HEK293 (cell line): ENCODE measurements around the gene UNC80.

Experiments
- CTCF ChIA-PET: fragments of 350-600 bp; formaldehyde crosslinking; extraction: SDS; loops from one replicate; lab custom pipeline; 2021; ENCODE audit warnings: antibody characterized with exemption; lab: Yijun Ruan, JAX
- POLR2A ChIA-PET: fragments of 300-600 bp; formaldehyde crosslinking; extraction: SDS; loops from one replicate; lab custom pipeline; 2020; ENCODE audit warnings: antibody characterized with exemption, inconsistent platforms; lab: Yijun Ruan, JAX
- H3K27ac ChIP-seq: fragments of 200-500 bp; sonication (Bioruptor generic); 2 replicates; pipeline ENCODE4 v1.5.1; 2014; ENCODE audit warnings: low read depth, low read length, control low read depth, inconsistent platforms; ENCODE audit errors: extremely low read depth
- H3K36me3 ChIP-seq, 2 experiments: fragments of 200-500 bp in 1 of 2; sonication (Bioruptor generic) in 1 of 2; 1 replicate in 1 of 2; 2 replicates in 1 of 2; pipeline ENCODE4 v1.5.1; 2014 to 2017; ENCODE audit warnings: inconsistent platforms in 2 of 2, low read length in 2 of 2; ENCODE audit not compliant: control insufficient read depth in 2 of 2, insufficient read depth in 1 of 2
- H3K4me1 ChIP-seq: fragments of 200-500 bp; sonication (Bioruptor generic); 2 replicates; pipeline ENCODE4 v1.5.1; 2014; ENCODE audit warnings: mild to moderate bottlenecking, low read length, inconsistent platforms; ENCODE audit not compliant: control insufficient read depth, insufficient read depth
- H3K4me3 ChIP-seq: 2 replicates; pipeline ENCODE4 v1.5.1; 2011; ENCODE audit warnings: low read depth, mild to moderate bottlenecking, control low read depth, low read length, moderate library complexity
- H3K9me3 ChIP-seq: fragments of 200-500 bp; sonication (Bioruptor generic); 2 replicates; pipeline ENCODE4 v1.5.1; 2014; ENCODE audit warnings: low read depth, low read length, inconsistent platforms; ENCODE audit not compliant: control insufficient read depth, insufficient read depth
- ELK4 ChIP-seq: IDR thresholded peaks from 2 replicates; pipeline ENCODE4 v1.6.1; 2011; ENCODE audit warnings: mild to moderate bottlenecking, low read depth, low read length, borderline replicate concordance
- GLIS2 ChIP-seq: fragments of 450-650 bp; formaldehyde crosslinking; IDR thresholded peaks from 2 replicates; pipeline ENCODE4 v1.5.1; 2016; ENCODE audit warnings: missing biosample characterization, missing genetic modification characterization
- KLF7 ChIP-seq: fragments of 450-650 bp; formaldehyde crosslinking; IDR thresholded peaks from 2 replicates; pipeline ENCODE4 v1.5.1; 2016; ENCODE audit warnings: missing biosample characterization, missing genetic modification characterization, borderline replicate concordance
- PRDM1 ChIP-seq: fragments of 450-650 bp; formaldehyde crosslinking; IDR thresholded peaks from 2 replicates; pipeline ENCODE4; 2016; ENCODE audit warnings: missing biosample characterization, missing genetic modification characterization
- ZBTB17 ChIP-seq: fragments of 450-650 bp; formaldehyde crosslinking; IDR thresholded peaks from 2 replicates; pipeline ENCODE4 v1.5.1; 2016; ENCODE audit warnings: missing biosample characterization, missing genetic modification characterization
- ZBTB6 ChIP-seq: fragments of 450-650 bp; formaldehyde crosslinking; IDR thresholded peaks from 2 replicates; pipeline ENCODE4 v1.5.1; 2017; ENCODE audit warnings: missing biosample characterization, missing genetic modification characterization
- ZBTB8A ChIP-seq: fragments of 450-650 bp; formaldehyde crosslinking; IDR thresholded peaks from 2 replicates; pipeline ENCODE4 v1.5.1; 2016; ENCODE audit warnings: missing biosample characterization, missing genetic modification characterization
- ZNF112 ChIP-seq: fragments of 450-650 bp; formaldehyde crosslinking; IDR thresholded peaks from 2 replicates; pipeline ENCODE4 v1.5.0; 2017; ENCODE audit warnings: missing biosample characterization, missing genetic modification characterization
- ZNF132 ChIP-seq: fragments of 450-650 bp; formaldehyde crosslinking; IDR thresholded peaks from 2 replicates; pipeline ENCODE4 v1.5.1; 2017; ENCODE audit warnings: missing biosample characterization, missing genetic modification characterization, borderline replicate concordance
- ZNF2 ChIP-seq: fragments of 450-650 bp; formaldehyde crosslinking; IDR thresholded peaks from 2 replicates; pipeline ENCODE4 v1.5.1; 2016; ENCODE audit warnings: missing biosample characterization, missing genetic modification characterization
- ZNF23 ChIP-seq: fragments of 450-650 bp; formaldehyde crosslinking; IDR thresholded peaks from 2 replicates; pipeline ENCODE4 v1.5.1; 2016; ENCODE audit warnings: missing biosample characterization, missing genetic modification characterization, borderline replicate concordance
- ZNF24 ChIP-seq: fragments of 450-650 bp; formaldehyde crosslinking; IDR thresholded peaks from 2 replicates; pipeline ENCODE4 v1.5.1; 2016; ENCODE audit warnings: missing biosample characterization, missing genetic modification characterization
- ZNF426 ChIP-seq: fragments of 450-650 bp; formaldehyde crosslinking; IDR thresholded peaks from 2 replicates; pipeline ENCODE4 v1.5.1; 2017; ENCODE audit warnings: missing biosample characterization, missing genetic modification characterization, mild to moderate bottlenecking, inconsistent platforms, moderate library complexity
- ZNF48 ChIP-seq: fragments of 450-650 bp; formaldehyde crosslinking; IDR thresholded peaks from 2 replicates; pipeline ENCODE4 v1.5.1; 2016; ENCODE audit warnings: missing biosample characterization, missing genetic modification characterization
- ZNF521 ChIP-seq: fragments of 450-650 bp; formaldehyde crosslinking; IDR thresholded peaks from 2 replicates; pipeline ENCODE4 v1.5.1; 2017; ENCODE audit warnings: missing biosample characterization, mild to moderate bottlenecking, missing genetic modification characterization
- ZNF558 ChIP-seq: fragments of 450-650 bp; formaldehyde crosslinking; IDR thresholded peaks from 2 replicates; pipeline ENCODE4 v1.5.1; 2016; ENCODE audit warnings: missing biosample characterization, missing genetic modification characterization
- ZNF600 ChIP-seq: fragments of 450-650 bp; formaldehyde crosslinking; IDR thresholded peaks from 2 replicates; pipeline ENCODE4 v1.5.1; 2016; ENCODE audit warnings: missing biosample characterization, missing genetic modification characterization
- ZNF610 ChIP-seq: fragments of 450-650 bp; formaldehyde crosslinking; IDR thresholded peaks from 2 replicates; pipeline ENCODE4 v1.5.1; 2016; ENCODE audit warnings: missing biosample characterization, missing genetic modification characterization, borderline replicate concordance
- ZNF747 ChIP-seq: fragments of 450-650 bp; formaldehyde crosslinking; IDR thresholded peaks from 2 replicates; pipeline ENCODE4 v1.5.1; 2016; ENCODE audit warnings: missing biosample characterization, missing genetic modification characterization
- ZNF837 ChIP-seq: fragments of 450-650 bp; formaldehyde crosslinking; IDR thresholded peaks from 2 replicates; pipeline ENCODE4 v1.5.1; 2016; ENCODE audit warnings: missing biosample characterization, missing genetic modification characterization
- ZSCAN18 ChIP-seq: fragments of 450-650 bp; formaldehyde crosslinking; IDR thresholded peaks from 2 replicates; pipeline ENCODE4 v1.5.1; 2016; ENCODE audit warnings: missing biosample characterization, missing genetic modification characterization
- ZSCAN23 ChIP-seq: fragments of 450-650 bp; formaldehyde crosslinking; IDR thresholded peaks from 2 replicates; pipeline ENCODE4 v1.5.1; 2016; ENCODE audit warnings: missing biosample characterization, missing genetic modification characterization
- TF ChIP-seq, protein P1 (sequence below): fragments of 450-650 bp; formaldehyde crosslinking; IDR thresholded peaks from 2 replicates; pipeline ENCODE4 v1.5.1; 2017; ENCODE audit warnings: missing biosample characterization, missing genetic modification characterization
- TF ChIP-seq, protein P2 (sequence below): fragments of 450-650 bp; formaldehyde crosslinking; IDR thresholded peaks from 2 replicates; pipeline ENCODE4 v1.5.1; 2016; ENCODE audit warnings: missing biosample characterization, missing genetic modification characterization
- TF ChIP-seq, protein P3 (sequence below): fragments of 450-650 bp; formaldehyde crosslinking; IDR thresholded peaks from 2 replicates; pipeline ENCODE4 v1.5.1; 2016; ENCODE audit warnings: missing biosample characterization, missing genetic modification characterization, borderline replicate concordance

The UNC80 gene

GRCh38 chr2:209942936-209943605 is 171.4 kb downstream of the UNC80 start:
- H3K4me3 ChIP-seq: no peak overlapping the region
- CTCF ChIA-PET: interaction anchor here (1.3 to 1.5 kb wide), 2 partner anchors 8 to 18 kb away, joined by 3 to 6 read pairs; no protein-coding TSS in a partner anchor
- no peaks in the 10 kb centered on the region for H3K36me3 ChIP-seq
- H3K27ac ChIP-seq: no peak overlapping the region
- TF ChIP-seq, protein P1, sequence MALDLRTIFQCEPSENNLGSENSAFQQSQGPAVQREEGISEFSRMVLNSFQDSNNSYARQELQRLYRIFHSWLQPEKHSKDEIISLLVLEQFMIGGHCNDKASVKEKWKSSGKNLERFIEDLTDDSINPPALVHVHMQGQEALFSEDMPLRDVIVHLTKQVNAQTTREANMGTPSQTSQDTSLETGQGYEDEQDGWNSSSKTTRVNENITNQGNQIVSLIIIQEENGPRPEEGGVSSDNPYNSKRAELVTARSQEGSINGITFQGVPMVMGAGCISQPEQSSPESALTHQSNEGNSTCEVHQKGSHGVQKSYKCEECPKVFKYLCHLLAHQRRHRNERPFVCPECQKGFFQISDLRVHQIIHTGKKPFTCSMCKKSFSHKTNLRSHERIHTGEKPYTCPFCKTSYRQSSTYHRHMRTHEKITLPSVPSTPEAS: no peak
- TF ChIP-seq ZBTB6 (no peak), ZSCAN18 (tag by site-specific recombination) (no peak), ZNF426 (tag by site-specific recombination) (no peak), KLF7 (no peak), ZNF23 (tag by site-specific recombination) (no peak), ZNF610 (no peak), ZNF132 (tag by site-specific recombination) (no peak), ZNF48 (tag by site-specific recombination) (no peak), ZBTB17 (tag by site-specific recombination) (no peak), GLIS2 (tag by site-specific recombination) (no peak), ZNF24 (tag by site-specific recombination) (no peak), ZNF521 (tag by site-specific recombination) (no peak)
- TF ChIP-seq, protein P2, sequence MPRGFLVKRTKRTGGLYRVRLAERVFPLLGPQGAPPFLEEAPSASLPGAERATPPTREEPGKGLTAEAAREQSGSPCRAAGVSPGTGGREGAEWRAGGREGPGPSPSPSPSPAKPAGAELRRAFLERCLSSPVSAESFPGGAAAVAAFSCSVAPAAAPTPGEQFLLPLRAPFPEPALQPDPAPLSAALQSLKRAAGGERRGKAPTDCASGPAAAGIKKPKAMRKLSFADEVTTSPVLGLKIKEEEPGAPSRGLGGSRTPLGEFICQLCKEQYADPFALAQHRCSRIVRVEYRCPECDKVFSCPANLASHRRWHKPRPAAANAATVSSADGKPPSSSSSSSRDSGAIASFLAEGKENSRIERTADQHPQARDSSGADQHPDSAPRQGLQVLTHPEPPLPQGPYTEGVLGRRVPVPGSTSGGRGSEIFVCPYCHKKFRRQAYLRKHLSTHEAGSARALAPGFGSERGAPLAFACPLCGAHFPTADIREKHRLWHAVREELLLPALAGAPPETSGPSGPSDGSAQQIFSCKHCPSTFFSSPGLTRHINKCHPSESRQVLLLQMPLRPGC: no peak
- POLR2A ChIA-PET: no interaction called here
- no peaks in the 10 kb centered on the region for H3K9me3 ChIP-seq
- H3K4me1 ChIP-seq: no peaks in the 10 kb centered on the region

GRCh38 chr2:209943776-209944175 is 172.1 kb downstream of the UNC80 start:
- TF ChIP-seq ZNF747 (tag by site-specific recombination) (no peak), ZNF837 (tag by site-specific recombination) (no peak)
- Histone ChIP-seq H3K27ac (no peak overlapping the region), H3K9me3 (no peaks in the 10 kb centered on the region), H3K4me3 (no peak overlapping the region), H3K36me3 (no peaks in the 10 kb centered on the region), H3K4me1 (no peaks in the 10 kb centered on the region)
- POLR2A ChIA-PET: no interaction called here
- CTCF ChIA-PET: interaction anchor here (1.3 kb wide), 1 partner anchor 9 kb away, joined by 3 read pairs; no protein-coding TSS in a partner anchor

GRCh38 chr2:209946539-209946938 is 174.9 kb downstream of the UNC80 start:
- CTCF ChIA-PET: interaction anchor here (0.6 to 1.4 kb wide), 2 partner anchors 14 to 368 kb away, joined by 5 to 6 read pairs; no protein-coding TSS in a partner anchor
- Histone ChIP-seq H3K4me3 (no peak overlapping the region), H3K4me1 (no peaks in the 10 kb centered on the region), H3K9me3 (no peaks in the 10 kb centered on the region), H3K36me3 (no peaks in the 10 kb centered on the region), H3K27ac (no peak overlapping the region)
- POLR2A ChIA-PET: no interaction called here
- TF ChIP-seq, protein P3, sequence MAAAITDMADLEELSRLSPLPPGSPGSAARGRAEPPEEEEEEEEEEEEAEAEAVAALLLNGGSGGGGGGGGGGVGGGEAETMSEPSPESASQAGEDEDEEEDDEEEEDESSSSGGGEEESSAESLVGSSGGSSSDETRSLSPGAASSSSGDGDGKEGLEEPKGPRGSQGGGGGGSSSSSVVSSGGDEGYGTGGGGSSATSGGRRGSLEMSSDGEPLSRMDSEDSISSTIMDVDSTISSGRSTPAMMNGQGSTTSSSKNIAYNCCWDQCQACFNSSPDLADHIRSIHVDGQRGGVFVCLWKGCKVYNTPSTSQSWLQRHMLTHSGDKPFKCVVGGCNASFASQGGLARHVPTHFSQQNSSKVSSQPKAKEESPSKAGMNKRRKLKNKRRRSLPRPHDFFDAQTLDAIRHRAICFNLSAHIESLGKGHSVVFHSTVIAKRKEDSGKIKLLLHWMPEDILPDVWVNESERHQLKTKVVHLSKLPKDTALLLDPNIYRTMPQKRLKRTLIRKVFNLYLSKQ (tag by site-specific recombination): no peak
- no peak for TF ChIP-seq ZNF112 (tag by site-specific recombination)
- no peak for TF ChIP-seq ZSCAN23 (tag by site-specific recombination)
- TF ChIP-seq ELK4: no peak
- no peak for TF ChIP-seq PRDM1 (tag by site-specific recombination)
- TF ChIP-seq ZBTB8A (tag by site-specific recombination): no peak
- TF ChIP-seq ZNF558 (tag by site-specific recombination): no peak
- TF ChIP-seq ZNF2 (tag by site-specific recombination): no peak
- TF ChIP-seq ZBTB17 (tag by site-specific recombination): no peak
- no peak for TF ChIP-seq ZNF600
